Measurements from ENCODE around the gene STK10.

Gene STK10

DNA sequence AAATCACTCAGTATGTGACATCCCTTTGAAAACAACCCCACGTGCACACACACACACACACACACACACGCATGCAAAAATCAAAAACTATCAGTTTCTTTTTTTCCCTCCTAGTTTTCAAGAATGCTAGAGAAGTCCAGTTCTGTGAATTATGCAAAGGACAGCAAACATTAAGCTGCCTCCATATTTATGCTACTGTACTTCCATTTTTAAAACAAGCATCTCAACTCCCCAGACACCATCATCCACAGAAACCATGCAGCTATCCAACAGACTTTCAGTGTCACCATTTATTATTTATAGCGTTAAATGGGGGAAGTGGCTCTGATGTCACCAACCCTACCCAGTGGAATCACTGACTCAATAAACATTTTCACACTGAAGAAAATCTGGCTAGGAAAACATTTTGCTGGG lies 183.2 kb downstream of the STK10 start:
- no peak for DNase-seq

DNA sequence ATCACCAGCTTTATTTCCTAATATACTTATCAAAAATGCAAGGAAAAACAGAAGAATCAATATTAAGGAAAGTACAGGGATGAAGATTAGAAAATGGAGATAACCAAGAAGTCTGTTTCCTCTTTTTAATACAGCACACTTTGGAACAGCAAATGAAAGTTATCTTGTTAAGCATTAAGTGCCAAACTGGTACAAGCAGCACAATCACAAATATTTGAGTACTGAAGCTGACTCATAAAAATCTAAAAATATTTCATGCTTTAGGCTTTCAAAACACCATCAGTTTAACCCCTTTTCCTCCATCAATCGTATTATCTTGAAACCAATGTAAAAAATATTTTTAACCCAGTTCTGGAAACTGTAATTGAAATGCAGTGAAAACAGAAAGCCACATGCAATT lies 184.3 kb downstream of the STK10 start:
- DNase-seq: no peak

DNA sequence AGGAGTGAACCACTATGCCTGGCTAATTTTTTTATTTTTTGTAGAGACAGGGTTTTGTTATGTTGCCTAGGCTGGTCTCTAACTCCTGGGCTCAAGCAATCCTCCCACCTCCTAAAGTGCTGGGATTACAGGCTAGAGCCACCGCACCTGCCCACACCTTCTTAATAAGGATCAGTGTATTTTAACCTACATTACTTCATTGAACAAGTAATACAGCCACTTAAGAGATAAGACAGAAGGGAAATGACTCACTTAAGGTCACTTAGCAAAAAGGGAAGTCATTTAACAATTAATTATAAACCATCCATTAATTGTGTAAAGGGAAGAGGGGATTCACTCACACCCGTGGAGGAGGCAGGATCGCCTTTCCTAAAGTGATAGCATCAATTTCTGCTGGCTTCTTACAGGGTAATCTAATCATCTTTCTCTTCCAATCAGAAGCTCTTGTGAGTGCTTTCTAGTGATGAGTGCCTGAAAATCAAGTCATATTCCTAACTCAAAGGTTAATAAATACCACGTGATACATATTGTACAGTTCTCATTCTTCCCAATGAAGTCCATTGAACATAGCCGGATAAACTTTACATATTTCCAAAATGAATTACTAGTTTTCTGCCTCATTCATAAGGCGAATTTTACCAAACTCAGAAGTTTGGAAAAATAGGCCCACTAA lies 185.0 kb downstream of the STK10 start:
- DNase-seq: no peak

DNA sequence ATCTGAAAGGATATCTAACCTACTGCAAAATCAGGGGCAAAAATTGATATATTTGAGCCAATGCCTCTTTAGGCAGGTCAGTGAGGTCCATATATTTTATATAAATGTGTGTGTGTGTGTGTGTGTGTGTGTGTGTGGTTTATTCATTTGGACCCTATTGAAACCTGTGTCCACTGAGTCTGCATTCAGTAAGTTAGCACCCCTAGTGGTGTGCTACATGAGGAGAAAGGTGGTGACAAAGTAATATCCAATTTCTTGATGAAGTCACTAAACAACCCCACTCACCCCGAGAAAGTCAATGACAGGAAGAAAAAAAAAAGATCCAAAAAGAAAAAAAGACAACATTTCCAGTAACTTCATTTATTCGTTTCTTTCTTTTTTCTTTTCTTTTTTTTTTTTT lies 185.7 kb downstream of the STK10 start:
- DNase-seq: no peak

DNA sequence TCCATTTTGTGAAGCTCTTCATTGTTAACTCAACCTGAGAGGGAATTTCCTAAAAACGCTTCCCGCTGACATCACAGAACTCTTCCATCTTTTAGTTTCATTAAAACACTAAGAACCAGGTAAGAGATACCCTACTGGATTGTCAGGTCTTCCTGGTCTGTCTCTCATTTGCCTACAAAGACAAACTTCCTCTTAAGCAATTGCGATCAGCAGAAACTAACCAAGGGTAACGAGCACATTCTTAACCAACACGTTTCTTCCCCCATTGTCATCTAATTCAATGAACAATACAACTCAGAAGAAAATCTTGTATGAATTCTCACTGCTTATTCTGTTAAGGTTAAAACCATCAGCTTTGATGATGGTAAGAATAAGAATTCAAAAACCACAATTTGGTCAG lies 188.1 kb downstream of the STK10 start:
- DNase-seq: no peak

DNA sequence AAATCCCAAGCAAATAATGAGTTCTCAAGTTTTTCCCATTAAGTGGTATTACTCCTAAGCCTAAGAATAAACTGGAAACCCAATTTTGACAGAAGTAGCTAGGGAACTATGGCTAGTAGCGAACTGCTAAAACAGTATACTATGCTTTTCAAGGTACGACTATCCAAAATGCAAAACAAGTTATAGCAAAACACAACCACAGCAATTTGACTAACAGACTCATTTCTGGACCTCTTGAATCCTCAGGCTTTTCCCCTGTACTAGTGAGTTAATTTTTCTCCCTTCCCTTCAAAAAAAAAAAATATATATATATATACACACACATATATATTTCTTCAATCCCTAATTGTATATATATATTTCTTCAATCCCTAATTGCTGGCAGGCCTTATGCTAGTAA lies 188.9 kb downstream of the STK10 start:
- DNase-seq: no peak

DNA sequence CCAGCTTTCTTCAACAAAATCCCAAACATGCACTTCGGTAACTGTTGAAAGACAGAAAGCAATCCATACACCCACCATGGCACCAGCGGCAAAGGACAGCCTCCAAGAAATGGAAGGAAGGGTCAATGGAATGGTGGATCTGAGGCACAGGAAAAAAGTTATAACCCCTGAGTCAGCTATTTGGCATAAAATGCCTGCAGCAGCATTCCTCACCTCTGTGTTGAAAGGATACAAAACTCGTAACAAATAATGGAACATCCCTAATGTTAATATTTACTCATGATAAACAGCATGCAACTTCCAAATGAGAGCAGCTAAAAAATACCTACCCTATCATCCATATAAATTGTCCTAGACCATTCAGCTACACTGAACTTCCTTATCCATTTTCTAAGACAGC lies 191.0 kb downstream of the STK10 start:
- no peak for DNase-seq

DNA sequence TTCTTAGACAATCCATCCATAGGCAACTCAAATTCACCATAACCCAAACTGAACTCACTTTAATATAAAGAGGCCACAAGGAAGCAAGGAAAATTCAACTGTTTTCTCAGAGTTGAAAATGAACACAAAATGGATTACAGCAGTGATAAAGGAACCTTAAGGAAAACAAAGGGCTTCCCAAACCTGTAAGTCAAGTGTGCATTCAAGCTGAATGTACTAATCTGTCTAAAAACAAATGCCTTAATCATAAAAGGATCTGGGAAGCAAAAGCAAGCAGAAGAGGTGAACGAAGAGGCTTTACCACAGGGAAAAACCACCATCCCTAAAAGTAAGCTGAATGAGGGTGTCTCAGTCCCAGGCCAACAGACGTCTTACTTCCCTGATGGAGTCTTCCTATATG lies 195.2 kb downstream of the STK10 start:
- no peak for DNase-seq

DNA sequence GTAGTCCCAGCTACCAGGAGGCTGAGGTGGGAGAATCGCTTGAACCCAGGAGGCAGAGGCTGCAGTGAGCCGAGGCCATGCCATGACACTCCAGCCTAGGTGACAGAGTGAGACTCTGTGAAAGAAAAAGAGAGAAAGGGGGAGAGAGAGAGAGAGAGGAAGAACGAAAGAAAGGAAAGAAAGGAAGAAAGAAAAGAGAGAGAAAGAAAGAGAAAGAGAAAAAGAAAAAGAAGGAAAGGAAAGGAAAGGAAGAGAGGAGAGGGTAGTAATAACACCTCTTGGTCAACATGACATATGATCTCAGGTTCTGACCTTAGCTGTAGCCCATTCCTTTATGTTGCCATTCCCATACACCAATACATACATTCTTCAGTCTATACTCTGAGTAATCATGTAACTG lies 195.7 kb downstream of the STK10 start:
- no peak for DNase-seq
